Large intestine (tissue), 3 donors: ENCODE results near the gene DNAJB6. TPM values are rescaled to one million over a fixed set of nuclear protein-coding genes. Genes with fewer than 3 reads are reported as not detected.

Source experiments
- DNase-seq, 2 donors: peaks; one replicate each; pipeline versions ENCODE4 v3.0.0 to v3.0.0-alpha.2; 2013
- H3K27ac ChIP-seq: one replicate; pipeline ENCODE4 v1.5.1; 2013; ENCODE audit warnings: low read length
- H3K27me3 ChIP-seq: 2 replicates; pipeline ENCODE4 v1.6.1; 2013; ENCODE audit warnings: low read length; ENCODE audit not compliant: control insufficient read depth, insufficient read depth
- H3K36me3 ChIP-seq: 2 replicates; pipeline ENCODE4 v1.6.1; 2013; ENCODE audit warnings: low read length; ENCODE audit not compliant: control insufficient read depth, insufficient read depth
- H3K4me1 ChIP-seq: one replicate; pipeline ENCODE4 v1.6.1; 2013; ENCODE audit warnings: low read length; ENCODE audit not compliant: control insufficient read depth, insufficient read depth
- H3K4me3 ChIP-seq: one replicate; pipeline ENCODE4 v1.5.1; 2013; ENCODE audit warnings: low read length
- H3K9me3 ChIP-seq: one replicate; pipeline ENCODE4 v1.6.1; 2013; ENCODE audit warnings: mild to moderate bottlenecking, low read depth, low read length, moderate library complexity; ENCODE audit not compliant: control insufficient read depth
- WGBS: methylation state at CpG from one replicate; pipeline ENCODE4 v1.1.5; 2013; ENCODE audit warnings: low lambda C conversion rate; ENCODE audit not compliant: insufficient coverage; 5-methylcytosine and 5-hydroxymethylcytosine counted together
- polyA plus RNA-seq: library from polyadenylated mRNA; unstranded; fragments of 120-200 nt; gene quantifications from one replicate; pipeline ENCODE4 v1.2.1, GENCODE V29; 2013

Gene DNAJB6
- polyA plus RNA-seq, 1 donor: 102 TPM

GRCh38 chr7:157434701-157435100, 97.9 kb downstream of the DNAJB6 start:
- Histone ChIP-seq H3K27me3 (no peaks in the 10 kb centered on the region), H3K4me1 (no peaks in the 10 kb centered on the region), H3K36me3 (no peaks in the 10 kb centered on the region), H3K27ac (no peak overlapping the region), H3K4me3 (no peak overlapping the region), H3K9me3 (no peaks in the 10 kb centered on the region)
- 89% methylated on average over 3 of the region's 8 CpGs for WGBS
- no peak for DNase-seq

GRCh38 chr7:157436076-157436475, 99.3 kb downstream of the DNAJB6 start:
- no peak overlapping the region for H3K27ac ChIP-seq
- H3K4me3 ChIP-seq: no peak overlapping the region
- WGBS: no CpG with 5 or more reads among the region's 11 CpGs
- H3K27me3 ChIP-seq: no peaks in the 10 kb centered on the region
- DNase-seq: no peak
- no peaks in the 10 kb centered on the region for H3K9me3 ChIP-seq
- H3K36me3 ChIP-seq: no peaks in the 10 kb centered on the region
- H3K4me1 ChIP-seq: no peaks in the 10 kb centered on the region

- H3K4me3 ChIP-seq: no peak overlapping the region
- no CpG with 5 or more reads among the region's 13 CpGs for WGBS
- H3K9me3 ChIP-seq: peaks cover 6% of the 10 kb centered on the region
- no peak overlapping the region for H3K27ac ChIP-seq
- no peaks in the 10 kb centered on the region for H3K27me3 ChIP-seq
- no peaks in the 10 kb centered on the region for H3K4me1 ChIP-seq
- no peaks in the 10 kb centered on the region for H3K36me3 ChIP-seq
- no peak for DNase-seq
Measured at GRCh38 chr7:157436763-157437480, 100.1 kb downstream of the DNAJB6 start.

- H3K9me3 ChIP-seq: peaks cover 13% of the 10 kb centered on the region
- no peak overlapping the region for H3K27ac ChIP-seq
- no CpG with 5 or more reads among the region's 9 CpGs for WGBS
- no peaks in the 10 kb centered on the region for H3K36me3 ChIP-seq
- no peak for DNase-seq
- no peak overlapping the region for H3K4me3 ChIP-seq
- no peaks in the 10 kb centered on the region for H3K4me1 ChIP-seq
- no peaks in the 10 kb centered on the region for H3K27me3 ChIP-seq
Measured at GRCh38 chr7:157437519-157438061, 100.8 kb downstream of the DNAJB6 start.

GRCh38 chr7:157438121-157439025, 101.6 kb downstream of the DNAJB6 start:
- H3K4me3 ChIP-seq: no peak overlapping the region
- no peak overlapping the region for H3K27ac ChIP-seq
- no CpG with 5 or more reads among the region's 18 CpGs for WGBS
- no peaks in the 10 kb centered on the region for H3K27me3 ChIP-seq
- no peaks in the 10 kb centered on the region for H3K36me3 ChIP-seq
- peaks cover 20% of the 10 kb centered on the region for H3K9me3 ChIP-seq
- DNase-seq: no peak
- H3K4me1 ChIP-seq: no peaks in the 10 kb centered on the region

- Histone ChIP-seq H3K27me3 (no peaks in the 10 kb centered on the region), H3K27ac (no peak overlapping the region), H3K9me3 (peaks cover 23% of the 10 kb centered on the region), H3K4me3 (no peak overlapping the region), H3K36me3 (no peaks in the 10 kb centered on the region), H3K4me1 (no peaks in the 10 kb centered on the region)
- 100% methylated on average over 1 of the region's 6 CpGs for WGBS
- DNase-seq: no peak
Measured at GRCh38 chr7:157439149-157439548, 102.3 kb downstream of the DNAJB6 start.

GRCh38 chr7:157439761-157440160, 103.0 kb downstream of the DNAJB6 start:
- Histone ChIP-seq H3K9me3 (peaks cover 23% of the 10 kb centered on the region), H3K36me3 (no peaks in the 10 kb centered on the region), H3K4me1 (no peaks in the 10 kb centered on the region), H3K27me3 (no peaks in the 10 kb centered on the region), H3K27ac (no peak overlapping the region), H3K4me3 (no peak overlapping the region)
- no CpG with 5 or more reads among the region's 3 CpGs for WGBS
- DNase-seq: no peak

- Histone ChIP-seq H3K4me3 (no peak overlapping the region), H3K9me3 (peaks cover 23% of the 10 kb centered on the region), H3K4me1 (no peaks in the 10 kb centered on the region), H3K36me3 (no peaks in the 10 kb centered on the region), H3K27ac (no peak overlapping the region), H3K27me3 (no peaks in the 10 kb centered on the region)
- DNase-seq: no peak
- whole genome bisulfite sequencing: no CpG with 5 or more reads among the region's 22 CpGs
Measured at GRCh38 chr7:157440346-157441022, 103.7 kb downstream of the DNAJB6 start.

- no peak overlapping the region for H3K4me3 ChIP-seq
- peaks cover 23% of the 10 kb centered on the region for H3K9me3 ChIP-seq
- no CpG with 5 or more reads among the region's 17 CpGs for WGBS
- H3K27ac ChIP-seq: no peak overlapping the region
- no peaks in the 10 kb centered on the region for H3K36me3 ChIP-seq
- no peaks in the 10 kb centered on the region for H3K27me3 ChIP-seq
- DNase-seq: no peak
- no peaks in the 10 kb centered on the region for H3K4me1 ChIP-seq
Measured at GRCh38 chr7:157441023-157441399, 104.2 kb downstream of the DNAJB6 start.

GRCh38 chr7:157442456-157442855, 105.7 kb downstream of the DNAJB6 start:
- DNase-seq: no peak
- WGBS: 93% methylated on average over 6 of the region's 23 CpGs
- Histone ChIP-seq H3K27me3 (no peaks in the 10 kb centered on the region), H3K4me1 (no peaks in the 10 kb centered on the region), H3K4me3 (no peak overlapping the region), H3K27ac (no peak overlapping the region), H3K36me3 (no peaks in the 10 kb centered on the region), H3K9me3 (peaks cover 23% of the 10 kb centered on the region)
